NK-92 (cell line): ENCODE measurements around the gene DOCK6.

Experiments used
- DNase-seq: peaks from one replicate; lab custom pipeline; 2025; ENCODE audit not compliant: unreplicated experiment; lab: John Stamatoyannopoulos, UW

The DOCK6 gene

GRCh38 chr19:11225815-11226214 lies 36.5 kb downstream of the DOCK6 start:
- DNase-seq, result no peak

GRCh38 chr19:11225172-11225571 lies 37.2 kb downstream of the DOCK6 start:
- no peak for DNase-seq

GRCh38 chr19:11224429-11224828 lies 37.9 kb downstream of the DOCK6 start:
- DNase-seq, result no peak

GRCh38 chr19:11223200-11223599 lies 39.1 kb downstream of the DOCK6 start:
- DNase-seq, result no peak

GRCh38 chr19:11221082-11221598 lies 41.2 kb downstream of the DOCK6 start:
- no peak for DNase-seq

GRCh38 chr19:11214387-11214786 lies 47.9 kb downstream of the DOCK6 start:
- no peak for DNase-seq

- DNase-seq, result no peak
Measured at GRCh38 chr19:11210656-11210928, 51.7 kb downstream of the DOCK6 start.

- DNase-seq, result no peak
Measured at GRCh38 chr19:11209839-11210655, 52.3 kb downstream of the DOCK6 start.

GRCh38 chr19:11208561-11209471 lies 53.5 kb downstream of the DOCK6 start:
- no peak for DNase-seq

GRCh38 chr19:11205939-11206570 lies 56.3 kb downstream of the DOCK6 start:
- DNase-seq, result no peak

GRCh38 chr19:11204943-11205349 lies 57.4 kb downstream of the DOCK6 start:
- DNase-seq, result no peak

- DNase-seq, result no peak
Measured at GRCh38 chr19:11204076-11204602, 58.2 kb downstream of the DOCK6 start.

- DNase-seq, result no peak
Measured at GRCh38 chr19:11203194-11204075, 58.9 kb downstream of the DOCK6 start.

- DNase-seq, result no peak
Measured at GRCh38 chr19:11202488-11203193, 59.7 kb downstream of the DOCK6 start.

GRCh38 chr19:11201791-11202190 lies 60.5 kb downstream of the DOCK6 start:
- no peak for DNase-seq

GRCh38 chr19:11200931-11201330 lies 61.4 kb downstream of the DOCK6 start:
- DNase-seq, result no peak

GRCh38 chr19:11200015-11200574 lies 62.2 kb downstream of the DOCK6 start:
- DNase-seq, result no peak

GRCh38 chr19:11199517-11199916 lies 62.8 kb downstream of the DOCK6 start:
- no peak for DNase-seq

- DNase-seq, result no peak
Measured at GRCh38 chr19:11198769-11199424, 63.4 kb downstream of the DOCK6 start.
